Glomerular visceral epithelial cell (primary cell): Measurements from ENCODE around the gene SLC9A8.
"Not testable (repeated sequence)": the region's sequence is repeated elsewhere in the genome, so short reads cannot be mapped to it uniquely, and the experiment has no call there.

Experiments used
- DNase-seq: peaks from one replicate; pipeline ENCODE4 v3.0.0-alpha.2; 2016; ENCODE audit errors: extremely low spot score

The SLC9A8 gene

GRCh38 chr20:49893242-49894072, 80.8 kb downstream of the SLC9A8 start:
- no peak for DNase-seq

- no peak for DNase-seq
Measured at GRCh38 chr20:49894073-49894470, 81.4 kb downstream of the SLC9A8 start.

GRCh38 chr20:49895474-49896093, 83.0 kb downstream of the SLC9A8 start:
- not testable (repeated sequence) for DNase-seq

GRCh38 chr20:49896204-49896603, 83.6 kb downstream of the SLC9A8 start:
- DNase-seq, result no peak

- no peak for DNase-seq
Measured at GRCh38 chr20:49899541-49900383, 87.1 kb downstream of the SLC9A8 start.

GRCh38 chr20:49901588-49901987, 89.0 kb downstream of the SLC9A8 start:
- no peak for DNase-seq

- DNase-seq, result no peak
Measured at GRCh38 chr20:49904440-49905214, 92.0 kb downstream of the SLC9A8 start.

- no peak for DNase-seq
Measured at GRCh38 chr20:49905415-49906091, 92.9 kb downstream of the SLC9A8 start.

GRCh38 chr20:49906101-49906604, 93.5 kb downstream of the SLC9A8 start:
- no peak for DNase-seq

GRCh38 chr20:49906615-49907154, 94.1 kb downstream of the SLC9A8 start:
- no peak for DNase-seq

GRCh38 chr20:49907405-49908257, 95.0 kb downstream of the SLC9A8 start:
- DNase-seq, result no peak

GRCh38 chr20:49908258-49908565, 95.6 kb downstream of the SLC9A8 start:
- no peak for DNase-seq

GRCh38 chr20:49909499-49910339, 97.1 kb downstream of the SLC9A8 start:
- no peak for DNase-seq

- no peak for DNase-seq
Measured at GRCh38 chr20:49910340-49910706, 97.7 kb downstream of the SLC9A8 start.

GRCh38 chr20:49913399-49914047, 100.9 kb downstream of the SLC9A8 start:
- DNase-seq, result no peak

GRCh38 chr20:49914310-49915117, 101.9 kb downstream of the SLC9A8 start:
- no peak for DNase-seq

- DNase-seq, result no peak
Measured at GRCh38 chr20:49915118-49915379, 102.4 kb downstream of the SLC9A8 start.
